WERI-Rb-1 (cell line): ENCODE results near the gene TCF7.

Experiments
- DNase-seq: peaks from one replicate; pipeline ENCODE4 v3.0.0-alpha.2; 2020
- H3K27ac ChIP-seq: fragments of 250-450 bp; sonication (Bioruptor Pico); 2 replicates; pipeline ENCODE4 v1.5.1; 2020; ENCODE audit warnings: mild to moderate bottlenecking, moderate library complexity
- H3K27me3 ChIP-seq: fragments of 250-450 bp; sonication (Bioruptor Pico); 2 replicates; pipeline ENCODE4 v1.5.1; 2021; ENCODE audit warnings: mild to moderate bottlenecking, low read depth, moderate library complexity; ENCODE audit not compliant: insufficient read depth, severe bottlenecking
- H3K36me3 ChIP-seq: fragments of 250-450 bp; sonication (Bioruptor Pico); 2 replicates; pipeline ENCODE4 v1.5.1; 2020; ENCODE audit warnings: mild to moderate bottlenecking, moderate library complexity
- H3K4me3 ChIP-seq: 2 replicates; pipeline ENCODE4 v1.5.1; 2011; ENCODE audit warnings: low read depth, mild to moderate bottlenecking, control low read depth, low read length
- H3K9me3 ChIP-seq: fragments of 250-450 bp; sonication (Bioruptor Pico); 2 replicates; pipeline ENCODE4 v1.5.1; 2021; ENCODE audit warnings: mild to moderate bottlenecking, moderate library complexity; ENCODE audit not compliant: severe bottlenecking
- CTCF ChIP-seq: IDR thresholded peaks from 2 replicates; pipeline ENCODE4 v1.5.1; 2011; ENCODE audit warnings: low read depth, mild to moderate bottlenecking, control low read depth, inconsistent platforms, low read length

Gene TCF7

DNA sequence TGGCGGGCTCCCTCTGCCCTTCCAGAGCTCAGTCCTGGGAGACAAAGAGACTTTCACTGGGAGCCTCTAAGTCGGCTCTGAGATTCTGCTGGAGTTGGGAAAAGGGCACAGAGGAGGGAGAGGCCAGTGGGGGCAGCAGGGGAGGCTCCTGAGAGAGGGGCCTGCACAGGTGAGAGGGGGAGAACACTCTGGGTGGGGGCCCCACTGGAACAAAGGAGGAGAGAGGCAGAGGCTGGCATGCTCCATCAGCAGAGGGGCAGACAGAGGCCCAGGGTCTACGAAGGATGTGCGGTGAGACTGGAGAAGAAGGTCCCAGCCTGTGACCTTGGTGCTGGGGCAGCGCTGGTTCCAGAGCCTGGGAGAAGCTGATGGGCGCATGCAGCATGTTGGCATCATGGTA lies 8.9 kb downstream of the TCF7 start:
- no peak overlapping the region for H3K4me3 ChIP-seq
- no peak for TF ChIP-seq CTCF
- no peak for DNase-seq
- H3K27ac ChIP-seq = no peak overlapping the region
- no peaks in the 10 kb centered on the region for H3K9me3 ChIP-seq
- H3K36me3 ChIP-seq = peaks cover 11% of the 10 kb centered on the region
- no peaks in the 10 kb centered on the region for H3K27me3 ChIP-seq

DNA sequence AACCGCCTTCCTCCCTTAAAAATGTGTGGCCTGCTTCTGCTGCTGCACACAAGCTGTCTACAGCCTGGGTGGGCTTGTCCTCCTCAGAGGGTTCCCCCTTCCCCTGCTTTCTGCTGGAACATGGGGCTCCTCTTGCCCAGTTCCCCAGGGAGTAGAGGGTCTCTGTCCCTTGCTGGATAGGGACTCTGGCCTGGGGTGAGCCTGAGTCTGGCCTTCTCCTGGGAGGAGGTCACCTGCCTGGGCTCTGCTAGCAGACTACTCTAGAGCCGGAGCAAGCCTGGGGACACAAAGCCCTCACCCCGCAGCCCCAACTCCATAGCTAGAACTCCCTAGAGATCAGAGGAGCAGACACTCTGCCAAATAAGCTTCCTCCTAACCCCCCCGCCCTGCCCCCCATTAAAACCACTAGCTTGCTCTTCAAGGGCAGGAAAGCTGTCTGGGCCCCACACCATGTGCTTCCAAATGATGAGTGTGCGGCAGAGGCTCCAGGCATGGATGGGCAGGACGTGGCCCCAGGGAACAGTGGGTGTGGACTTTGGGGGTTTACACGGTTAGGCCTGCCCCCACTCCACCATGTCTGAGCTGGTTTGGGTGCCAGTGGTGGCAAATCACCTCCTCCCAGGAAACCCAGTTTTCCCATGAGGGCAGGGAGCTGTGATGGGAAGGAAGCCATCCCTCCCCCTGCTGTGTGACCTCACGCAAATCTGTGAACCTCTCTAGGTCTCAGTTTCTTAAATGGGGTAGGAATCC lies 10.0 kb downstream of the TCF7 start:
- peaks cover 15% of the 10 kb centered on the region for H3K36me3 ChIP-seq
- H3K27me3 ChIP-seq = no peaks in the 10 kb centered on the region
- no peak for TF ChIP-seq CTCF
- DNase-seq = no peak
- no peaks in the 10 kb centered on the region for H3K9me3 ChIP-seq
- H3K27ac ChIP-seq = no peak overlapping the region
- no peak overlapping the region for H3K4me3 ChIP-seq

DNA sequence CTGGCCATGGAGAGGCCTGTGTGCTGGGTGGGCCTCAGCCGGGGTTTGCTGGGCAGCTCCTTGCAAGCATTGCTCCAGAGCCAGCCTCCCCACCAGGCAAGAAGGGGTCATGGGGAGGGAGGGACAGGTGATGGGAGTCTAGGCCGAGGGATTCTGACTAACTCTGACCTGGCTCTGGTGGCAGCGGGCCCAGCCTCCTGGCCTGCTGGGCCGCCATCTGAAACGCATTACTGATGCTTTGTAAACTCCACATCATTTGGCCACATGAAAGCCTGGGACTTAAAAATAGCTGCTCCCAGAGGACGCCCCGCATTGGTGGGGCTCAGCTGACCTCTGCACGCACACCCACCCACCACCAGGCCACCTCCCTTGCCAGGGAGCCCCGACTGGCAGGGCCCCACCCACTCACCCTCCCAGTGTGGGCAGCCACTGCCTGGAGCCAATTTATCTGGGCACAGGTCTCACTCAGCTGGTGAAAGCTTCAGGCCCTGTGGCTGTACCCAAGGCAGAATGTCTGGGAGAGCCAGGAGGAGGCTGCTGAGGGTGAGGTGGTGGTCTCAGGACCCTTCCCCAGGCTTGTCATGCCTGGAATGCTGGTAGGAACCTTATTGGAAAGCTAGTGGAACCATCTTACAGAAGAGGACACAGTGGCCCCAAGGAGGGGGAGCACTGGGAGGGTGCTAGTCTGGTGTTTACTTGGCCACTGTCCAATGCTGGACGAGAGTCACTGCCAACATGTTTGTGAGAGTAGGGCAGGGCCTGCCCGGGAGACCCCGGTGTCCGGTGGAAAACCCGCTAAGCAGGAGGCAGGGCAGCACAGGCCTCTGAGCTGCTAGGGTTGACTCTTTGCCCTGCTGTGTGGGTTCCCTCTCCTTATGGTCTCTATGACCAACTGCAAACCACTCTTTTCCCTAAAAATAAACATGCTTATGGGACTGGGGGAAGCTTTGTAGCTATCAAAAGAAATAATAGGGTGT lies 10.8 kb downstream of the TCF7 start:
- no peak for TF ChIP-seq CTCF
- Histone ChIP-seq H3K27me3 (no peaks in the 10 kb centered on the region), H3K27ac (no peak overlapping the region), H3K36me3 (peaks cover 14% of the 10 kb centered on the region), H3K9me3 (no peaks in the 10 kb centered on the region), H3K4me3 (no peak overlapping the region)
- DNase-seq = no peak

DNA sequence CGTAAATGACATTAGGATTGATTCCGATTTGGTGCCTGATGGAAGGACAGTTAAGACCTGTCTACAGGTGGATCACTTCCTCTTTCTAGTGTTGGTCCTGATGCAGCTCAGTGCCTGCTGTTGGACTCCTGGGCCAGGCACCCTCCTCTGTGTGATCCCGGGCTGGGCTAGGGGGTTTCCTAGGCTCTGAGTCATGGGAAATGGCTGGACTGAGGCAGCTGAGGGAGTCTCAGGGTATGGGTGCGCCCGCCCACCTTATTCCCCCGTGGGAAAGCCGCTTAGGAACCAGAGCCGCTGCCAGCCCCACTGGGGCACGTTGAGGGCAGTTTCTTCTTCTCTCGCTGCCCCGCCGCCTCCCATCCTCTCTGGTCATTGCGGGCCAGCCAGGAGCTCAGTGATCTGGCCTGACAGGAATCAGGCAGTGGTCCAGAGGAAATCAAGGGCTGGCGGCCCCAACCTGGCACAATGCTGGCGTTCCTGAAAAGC lies 12.9 kb downstream of the TCF7 start:
- no peak for TF ChIP-seq CTCF
- peaks cover 10% of the 10 kb centered on the region for H3K36me3 ChIP-seq
- no peak for DNase-seq
- H3K27ac ChIP-seq = no peak overlapping the region
- H3K4me3 ChIP-seq = no peak overlapping the region
- no peaks in the 10 kb centered on the region for H3K9me3 ChIP-seq
- no peaks in the 10 kb centered on the region for H3K27me3 ChIP-seq

DNA sequence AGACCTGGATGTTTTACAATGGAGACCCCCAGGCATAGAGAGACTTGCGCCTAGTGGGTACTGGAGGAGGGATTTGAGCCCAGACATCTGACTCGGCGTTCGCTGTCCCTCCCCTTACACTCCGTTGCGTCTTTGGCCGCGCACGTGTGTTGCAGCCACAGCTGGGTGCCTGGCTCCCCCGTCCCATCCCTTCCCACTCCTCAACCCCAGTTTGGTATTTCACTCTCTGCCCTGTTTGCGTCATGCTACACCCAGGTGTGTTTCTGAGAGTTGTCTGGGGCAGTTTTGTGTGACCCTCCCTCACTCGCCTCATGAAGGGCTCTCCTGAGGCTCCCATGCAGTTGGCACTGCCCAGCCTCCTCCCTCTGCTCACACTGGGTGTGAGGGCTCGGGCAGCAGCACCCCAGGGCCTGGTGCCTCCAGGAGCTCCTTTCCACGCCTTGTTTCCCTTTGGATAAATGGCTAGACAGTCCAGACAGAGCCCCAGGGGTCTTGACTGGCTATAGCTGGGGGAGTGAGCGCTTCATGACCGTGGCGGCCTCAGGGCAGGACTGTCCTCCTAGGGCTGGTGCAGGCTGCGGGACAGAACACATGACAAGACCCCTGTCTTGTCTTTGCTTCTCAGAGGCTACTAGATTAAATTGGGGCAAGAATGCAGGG lies 13.6 kb downstream of the TCF7 start:
- Histone ChIP-seq H3K36me3 (peaks cover 7% of the 10 kb centered on the region), H3K4me3 (no peak overlapping the region)
- no peak for DNase-seq

More for the DNA sequence above, 13.6 kb downstream of the TCF7 start:
- no peak for TF ChIP-seq CTCF
- Histone ChIP-seq H3K27ac (no peak overlapping the region), H3K27me3 (no peaks in the 10 kb centered on the region), H3K9me3 (no peaks in the 10 kb centered on the region)
